ENCODE data around the gene PAX5. TPM values are rescaled to one million over a fixed set of nuclear protein-coding genes. Genes with fewer than 3 reads are reported as not detected.

The PAX5 gene
- polyA plus RNA-seq, 1 donor = 0.07 TPM

DNA sequence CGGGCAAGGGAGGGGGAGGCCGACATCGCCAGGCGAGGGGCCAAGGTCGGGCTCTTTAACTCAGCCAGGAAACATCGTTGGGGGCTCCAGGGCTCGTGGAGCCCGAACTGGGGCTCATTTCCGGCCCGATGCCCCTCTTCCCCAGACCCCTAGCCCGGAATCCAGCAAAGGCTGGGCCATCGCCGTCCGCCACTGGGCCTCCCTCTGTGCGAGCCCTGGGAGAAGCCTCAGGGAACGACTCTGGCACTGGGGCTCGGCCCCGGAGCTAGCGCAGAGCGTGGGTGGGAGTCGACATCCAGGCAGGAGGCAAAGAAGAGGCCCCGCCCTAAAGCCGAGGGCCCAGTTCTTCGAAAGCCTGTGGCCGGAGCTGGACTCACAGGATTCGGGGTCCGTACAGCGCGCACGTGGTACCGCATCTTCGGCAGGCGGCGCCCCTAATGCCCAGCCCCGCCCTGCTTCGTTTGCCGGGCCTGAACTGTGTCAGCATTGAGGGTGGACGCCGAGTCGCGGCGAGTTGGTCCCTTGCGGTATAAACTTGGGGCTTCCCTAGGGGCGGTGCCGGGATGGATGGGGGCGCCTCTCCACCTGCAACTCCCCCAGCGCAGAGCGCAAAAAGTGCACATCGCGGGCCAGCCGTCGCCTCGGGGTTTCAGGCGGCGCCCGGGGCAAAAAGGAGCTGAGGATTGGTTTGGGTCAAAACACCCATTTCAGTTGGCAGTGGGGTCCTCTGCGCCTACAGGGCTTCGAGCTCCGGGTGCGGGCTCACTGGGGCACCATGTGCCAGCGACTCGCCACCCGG, 3.6 kb upstream of the PAX5 start:
- no peak for DNase-seq

GRCh38 chr9:37036776-37037502, 2.9 kb upstream of the PAX5 start:
- DNase-seq = no peak

DNA sequence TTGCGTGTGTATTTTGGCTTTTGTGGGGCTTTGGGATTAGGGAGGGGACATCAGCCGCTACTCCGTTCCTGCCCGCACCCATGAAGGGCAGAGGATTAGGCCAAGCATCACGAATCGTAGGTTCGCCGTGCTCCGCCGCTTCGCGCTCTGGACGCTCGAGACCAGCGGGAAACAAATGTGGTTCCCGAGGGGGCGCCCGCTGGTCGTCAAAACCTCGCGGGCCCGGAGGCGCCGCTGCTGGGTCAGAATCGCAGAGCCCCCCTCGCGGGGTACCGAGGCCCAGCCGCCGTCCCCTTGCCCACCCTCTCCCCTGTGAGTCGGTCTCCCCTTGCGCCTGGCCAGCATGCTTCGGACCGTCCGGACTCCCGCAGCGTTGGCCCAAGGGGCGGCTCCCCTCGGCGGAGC, 2.3 kb upstream of the PAX5 start:
- no peak for DNase-seq

GRCh38 chr9:37035648-37036370, 1.7 kb upstream of the PAX5 start:
- no peak for DNase-seq

DNA sequence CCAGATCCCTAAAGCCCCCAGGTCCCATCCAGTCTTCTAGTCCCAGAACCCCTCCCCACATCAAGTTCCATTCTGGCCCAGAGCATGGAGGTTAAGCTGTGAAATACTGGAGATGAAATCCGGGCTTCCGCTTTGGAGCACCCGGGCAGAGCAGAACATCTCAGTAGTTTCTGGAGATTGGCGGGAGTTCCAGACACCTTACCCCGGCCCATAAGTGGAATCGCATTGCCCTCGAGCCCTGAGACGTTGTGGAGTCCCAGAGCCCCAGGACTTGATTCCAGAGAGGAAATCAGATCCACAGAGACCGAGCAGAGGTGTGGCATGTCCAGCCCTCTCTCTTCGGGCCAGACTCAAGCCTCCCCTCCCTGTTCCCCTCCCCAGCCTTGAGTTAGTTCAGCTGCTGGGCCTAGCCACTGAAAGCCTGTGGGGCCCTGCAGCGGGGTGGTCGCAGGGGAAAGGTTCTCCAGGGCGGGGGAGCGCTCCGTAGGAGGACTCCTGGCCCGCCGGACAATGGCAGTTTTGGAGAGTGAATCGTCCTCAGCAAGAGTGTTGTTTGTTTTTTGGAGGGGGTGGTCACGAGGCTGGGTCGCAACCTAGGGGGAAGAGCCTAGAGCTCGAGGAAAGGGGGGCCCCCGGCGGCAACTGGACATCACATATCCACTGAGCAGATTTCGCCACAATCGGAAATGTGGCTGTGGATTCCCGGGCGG, 1.0 kb upstream of the PAX5 start:
- no peak for DNase-seq

DNA sequence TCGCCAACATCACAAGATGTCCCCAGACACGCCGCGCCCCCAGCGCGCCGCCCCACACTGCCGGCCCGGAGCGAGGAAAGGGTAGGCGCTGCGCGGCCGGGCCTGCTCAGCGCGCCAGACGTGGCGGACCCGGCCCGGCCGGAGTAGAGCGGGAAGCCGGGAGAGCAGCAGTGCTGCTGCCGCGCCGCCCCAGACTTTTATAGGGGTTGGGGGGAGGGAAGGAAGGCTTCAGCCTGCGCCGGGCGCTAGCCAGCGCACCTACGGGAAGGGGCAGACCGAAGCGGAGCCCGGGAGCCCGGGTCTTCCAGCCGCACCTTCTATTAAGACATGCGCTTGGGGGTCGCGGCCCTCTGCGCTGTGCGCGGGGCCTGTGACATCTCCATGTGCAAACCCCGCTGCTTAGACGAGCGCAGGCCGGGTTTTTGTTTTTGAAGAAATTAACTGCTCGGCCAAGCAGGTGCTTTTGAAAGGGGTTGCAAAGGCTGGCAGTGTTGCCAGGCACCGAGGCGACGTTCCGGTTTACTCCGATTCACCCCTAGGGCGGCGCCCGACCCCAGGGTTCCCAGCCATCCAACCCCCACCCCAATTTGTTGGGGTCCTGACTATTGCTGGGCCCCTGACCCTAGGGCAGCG, 353 bp upstream of the PAX5 start:
- DNase-seq = no peak

DNA sequence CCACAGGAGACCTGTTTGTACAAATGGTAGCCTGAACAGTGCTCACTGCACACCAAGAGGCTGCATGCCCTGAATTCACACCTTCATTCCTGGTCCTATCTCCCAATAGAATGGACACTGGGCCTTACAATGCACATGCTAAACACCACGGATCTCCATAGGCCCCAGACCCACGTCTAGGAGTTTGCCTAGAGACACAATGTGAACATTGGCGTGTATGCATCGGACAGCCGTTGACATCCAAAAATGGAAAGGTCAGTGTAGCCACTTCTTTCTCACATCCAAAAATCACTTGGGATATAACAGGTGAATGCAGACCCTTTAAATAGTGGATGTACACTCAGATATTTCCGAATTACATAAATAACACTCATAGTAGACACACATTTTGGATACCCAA, 927 bp downstream of the PAX5 start:
- DNase-seq = no peak

DNA sequence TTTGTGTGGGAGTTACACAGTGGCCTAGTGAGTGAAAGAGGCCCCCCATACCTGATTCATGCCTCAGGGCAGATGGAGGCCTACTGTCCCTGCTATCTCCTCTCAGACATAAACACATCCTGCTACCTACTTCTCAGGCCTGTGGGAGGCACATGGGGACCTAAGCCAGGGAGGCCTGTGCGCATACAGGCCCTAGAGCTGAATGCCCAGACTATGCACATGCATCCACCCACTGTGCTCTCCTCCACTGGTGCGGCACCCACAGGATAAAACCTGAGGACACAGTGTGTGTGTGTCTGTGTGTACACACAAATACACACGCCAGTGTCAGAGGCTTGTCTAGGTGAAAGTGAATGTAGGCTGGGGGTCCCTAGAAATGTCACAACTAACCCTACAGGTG, 1.4 kb downstream of the PAX5 start:
- no peak for DNase-seq

DNA sequence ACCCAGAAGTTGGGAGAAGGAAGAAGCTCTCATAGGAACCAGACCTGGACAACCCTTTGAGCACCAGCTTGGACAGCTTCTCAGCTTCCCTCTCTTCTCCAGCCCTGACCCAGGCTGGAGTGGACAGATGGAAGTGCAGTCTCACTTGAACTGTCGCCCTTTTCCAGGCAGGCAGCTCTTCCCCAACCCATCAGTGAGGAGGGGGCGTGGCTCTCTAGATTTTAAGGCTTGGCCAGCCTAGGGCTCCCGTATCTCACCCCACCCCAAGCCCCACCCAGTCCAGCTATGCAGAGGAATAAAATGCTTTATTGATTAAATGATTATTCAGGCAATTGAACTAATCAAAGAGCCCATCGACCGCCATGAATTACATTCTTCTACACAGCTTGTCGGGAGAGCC, 2.2 kb downstream of the PAX5 start:
- DNase-seq = no peak

DNA sequence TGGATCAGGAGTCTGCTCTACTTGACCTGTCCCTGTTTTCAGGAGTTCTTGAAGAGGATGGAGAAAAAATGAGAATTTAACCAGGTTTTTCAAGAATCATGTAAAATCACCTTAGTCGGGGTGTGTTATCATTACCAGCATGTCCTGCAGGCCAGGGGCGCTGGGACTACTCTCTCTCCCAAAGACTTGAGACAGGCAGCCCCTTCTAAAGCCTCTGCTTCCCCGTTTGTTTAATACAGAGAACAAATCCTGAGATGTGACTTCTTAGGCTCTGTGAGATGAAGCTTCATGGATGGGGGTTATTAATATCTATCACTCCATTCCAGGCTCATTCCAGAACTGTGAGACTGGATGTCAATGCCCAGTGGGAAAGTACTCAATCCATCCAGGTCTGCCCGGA, 3.0 kb downstream of the PAX5 start:
- DNase-seq = no peak

DNA sequence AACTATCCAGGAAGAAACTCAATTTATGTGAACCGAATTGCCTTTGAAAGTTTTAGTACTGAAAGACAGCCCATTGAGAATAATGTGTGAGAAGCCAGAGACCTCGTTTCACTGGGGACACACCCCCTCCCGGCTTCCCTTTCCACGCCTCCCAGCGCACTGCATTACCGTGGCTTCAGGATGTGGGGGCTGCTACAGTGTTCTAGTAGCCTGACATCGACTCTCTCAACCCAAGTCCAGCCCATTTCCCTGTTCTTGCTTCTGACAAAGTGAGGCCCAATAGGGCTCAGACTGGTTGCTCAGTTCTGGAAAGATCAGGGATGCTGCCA, 3.5 kb downstream of the PAX5 start:
- DNase-seq = no peak

DNA sequence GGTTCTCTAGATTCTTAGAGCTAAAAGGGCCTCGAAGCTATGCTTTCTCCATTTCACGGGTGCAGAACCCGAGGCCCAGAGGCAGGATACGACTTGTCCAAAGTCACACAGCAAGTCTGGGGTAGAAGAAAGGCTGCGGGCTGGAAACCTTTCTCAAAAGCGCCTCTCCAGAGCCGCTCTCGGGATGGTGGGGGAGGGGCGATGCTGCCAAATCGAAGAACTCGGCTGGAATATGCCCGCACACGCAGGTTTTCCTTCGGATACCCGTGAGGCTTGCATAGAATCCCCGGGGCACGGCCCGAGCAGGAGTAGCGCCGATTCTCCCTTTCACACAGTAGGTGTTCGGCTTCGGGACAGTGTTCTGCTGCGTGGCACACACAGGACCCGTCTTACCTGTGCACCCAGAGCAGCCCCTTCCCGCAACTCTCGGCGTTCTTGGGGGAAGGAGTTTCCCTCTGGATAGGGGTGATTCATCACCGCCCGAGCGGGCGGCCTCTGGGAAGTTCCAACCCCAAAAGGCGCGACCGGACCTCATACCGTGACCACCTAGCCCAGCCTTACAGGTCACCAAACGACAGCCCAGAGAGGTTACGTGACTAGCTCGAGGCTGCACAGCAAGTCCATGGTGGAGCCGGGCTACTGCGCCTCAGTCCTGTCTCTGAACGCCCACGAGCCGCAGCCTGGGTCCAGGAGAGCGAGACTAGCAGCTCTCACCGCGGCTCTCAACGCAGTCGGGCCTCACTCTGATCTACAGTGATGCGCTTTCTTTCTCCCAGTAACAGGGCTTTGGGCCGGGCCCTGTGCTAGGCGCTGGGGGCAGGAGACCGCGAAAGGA, 4.1 kb downstream of the PAX5 start:
- DNase-seq = no peak

DNA sequence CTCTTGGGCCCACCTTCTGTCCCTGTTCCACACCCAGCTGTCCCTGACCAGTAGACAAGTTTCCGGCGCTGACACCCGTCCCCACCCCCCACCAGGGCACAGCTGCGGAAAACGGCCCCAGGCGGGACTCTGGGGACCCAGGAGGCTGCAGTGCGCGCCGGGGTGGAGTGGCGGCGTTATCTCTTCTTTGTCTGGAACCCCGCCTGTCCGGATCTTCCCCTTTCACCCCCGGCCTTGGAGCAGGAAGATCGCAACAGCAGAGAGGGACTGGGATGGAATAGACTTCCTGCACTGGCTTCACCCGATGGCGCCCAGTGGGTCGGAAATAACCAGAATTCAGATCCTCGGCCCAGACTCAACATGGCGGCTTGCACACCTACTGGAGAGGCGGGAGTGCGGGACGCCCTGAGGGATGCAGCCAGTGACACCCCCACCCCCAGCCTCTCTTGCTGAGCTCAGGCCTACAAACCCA, 4.7 kb downstream of the PAX5 start:
- no peak for DNase-seq

DNA sequence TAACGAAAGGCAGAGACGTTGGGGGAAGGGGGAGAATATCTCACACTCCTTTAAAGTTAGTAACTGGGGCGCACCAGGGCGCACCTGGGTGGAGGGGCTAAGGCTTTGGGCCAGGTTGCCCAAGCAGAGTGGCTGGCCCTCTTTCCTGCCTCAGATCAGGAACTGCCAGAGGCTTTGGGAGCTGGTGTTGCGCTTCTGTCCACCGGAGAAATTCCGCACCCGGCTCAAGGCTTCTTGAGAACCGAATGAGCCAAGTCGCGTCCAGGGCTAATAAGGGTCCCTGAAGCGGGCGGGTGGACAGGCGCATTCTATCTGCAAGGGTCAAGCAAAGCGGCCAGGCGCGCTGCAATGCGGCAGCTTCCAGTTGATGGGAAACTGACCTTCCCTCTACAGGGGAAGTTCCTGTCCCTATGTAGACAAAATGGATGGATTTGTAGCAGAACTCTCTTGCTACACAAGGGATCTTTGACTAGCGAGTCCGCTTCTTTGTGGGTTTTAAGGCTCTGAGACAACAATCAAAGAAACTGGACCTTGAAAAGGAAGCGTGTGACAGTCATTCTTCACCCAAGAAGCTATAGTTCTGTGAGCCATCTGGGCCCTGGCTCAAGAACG, 5.5 kb downstream of the PAX5 start:
- no peak for DNase-seq

DNA sequence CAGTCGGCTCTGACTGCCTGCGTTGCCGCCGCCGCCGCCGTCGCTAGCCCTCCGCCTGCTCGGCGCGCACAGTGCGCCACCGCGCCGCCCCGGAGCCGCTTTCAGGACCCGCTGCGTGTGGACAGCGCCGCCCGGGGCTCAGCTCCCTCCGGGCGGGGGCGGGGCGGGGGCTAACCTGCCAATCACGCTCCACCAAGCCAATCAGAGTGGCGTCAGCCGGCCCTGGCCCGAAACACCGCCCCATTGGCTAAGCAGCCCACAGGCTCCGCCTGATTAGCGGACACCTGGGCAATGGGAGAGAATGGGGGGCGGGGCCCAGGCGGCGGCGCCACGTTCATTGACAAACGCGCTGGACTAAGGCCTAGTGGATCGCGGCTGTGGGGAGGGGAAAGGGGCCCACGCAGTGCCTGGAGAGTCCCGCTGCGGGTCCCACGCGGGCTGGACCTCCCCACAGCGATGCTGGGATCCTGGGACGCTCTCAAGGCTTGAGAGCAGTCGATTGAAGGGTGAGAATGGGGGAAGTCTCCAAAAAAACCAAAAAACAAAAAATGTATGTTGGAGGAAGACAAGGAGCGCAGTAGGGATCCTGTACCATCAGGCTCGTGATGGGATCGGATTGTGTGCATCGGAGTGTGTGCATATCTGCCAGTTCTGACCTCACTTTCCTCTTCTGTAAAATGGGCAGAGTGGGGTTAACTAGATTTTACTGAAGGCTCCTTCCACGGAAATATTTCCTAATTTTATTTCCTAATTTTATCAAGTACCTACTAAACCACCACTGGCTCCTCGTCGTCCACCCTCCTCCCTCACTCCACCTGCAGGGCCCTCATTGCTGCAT, 6.3 kb downstream of the PAX5 start:
- DNase-seq = peak; percentile 94

DNA sequence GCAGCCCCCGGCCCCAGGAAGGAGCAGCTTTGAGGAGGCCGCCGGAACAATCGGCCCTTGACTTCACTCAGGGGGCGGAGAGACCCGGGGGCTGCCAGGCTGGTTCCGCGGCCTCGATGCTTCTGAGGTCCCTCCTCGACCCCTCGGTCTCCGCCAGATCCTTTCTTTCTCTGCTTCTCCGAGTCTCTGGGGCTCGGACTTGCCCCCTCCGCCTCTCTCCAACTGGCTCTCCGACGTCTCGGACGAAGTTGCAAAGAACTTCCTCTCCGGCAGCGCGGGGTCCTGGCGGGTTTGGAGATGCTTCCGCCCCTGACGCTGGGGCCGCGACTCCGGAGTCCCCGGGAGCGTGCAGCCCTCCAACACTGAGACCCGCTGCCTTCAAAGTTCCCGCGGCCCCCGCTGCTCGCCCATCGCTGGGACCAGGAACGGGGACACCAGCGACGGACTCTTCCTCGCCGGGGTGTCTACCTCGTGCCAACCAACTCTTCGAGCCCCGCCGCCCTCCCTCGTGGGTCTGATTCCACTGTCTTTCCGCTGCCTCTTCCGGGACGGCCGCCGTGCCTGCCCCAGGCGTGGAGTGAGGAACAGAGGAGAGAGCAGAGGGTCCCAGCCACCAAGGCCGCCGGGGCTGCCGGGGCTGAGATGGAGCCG, 7.0 kb downstream of the PAX5 start:
- no peak for DNase-seq

- no peak for DNase-seq
Measured at GRCh38 chr9:37026113-37026930, 7.7 kb downstream of the PAX5 start.

- no peak for DNase-seq
Measured at GRCh38 chr9:37025823-37026112, 8.3 kb downstream of the PAX5 start.
